K562 (cell line): ENCODE results near the gene HOXB4. TPM values are rescaled to one million over a fixed set of nuclear protein-coding genes. Genes with fewer than 3 reads are reported as not detected.

Experiments
- BDP1 ChIP-seq: IDR thresholded peaks from 3 replicates; pipeline ENCODE4 v1.6.1; 2011; ENCODE audit not compliant: insufficient read length, insufficient read depth
- CUX1 ChIP-seq: fragments of 200-800 bp; sonication (Bioruptor generic); IDR thresholded peaks from 2 replicates; pipeline ENCODE4 v1.6.1; 2016; ENCODE audit warnings: missing genetic modification characterization, missing compliant biosample characterization
- ETV6 ChIP-seq, 3 experiments: fragments of 150-350 bp in 1 of 3; sonication (generic) in 1 of 3; formaldehyde crosslinking in 1 of 3; IDR thresholded peaks; 2 replicates each; pipeline versions ENCODE4 v1.6.1 to v1.8.0; 2014 to 2022; ENCODE audit warnings: borderline replicate concordance in 2 of 3, low read depth in 2 of 3, antibody characterized with exemption in 1 of 3, low read length in 1 of 3, mild to moderate bottlenecking in 1 of 3, missing genetic modification reagents in 1 of 3
- FOXO4 ChIP-seq: fragments of 450-650 bp; formaldehyde crosslinking; IDR thresholded peaks from 2 replicates; pipeline ENCODE4 v1.4.0; 2020; ENCODE audit warnings: mild to moderate bottlenecking, moderate library complexity
- KAT2B ChIP-seq: IDR thresholded peaks from one replicate; pipeline ENCODE4 v1.6.1; 2012; ENCODE audit warnings: low read depth, mild to moderate bottlenecking, control low read depth, inconsistent platforms, low read length, moderate library complexity
- POLR2G ChIP-seq: fragments of 200-400 bp; formaldehyde crosslinking; IDR thresholded peaks from 2 replicates; pipeline ENCODE4 v1.6.1; 2017; ENCODE audit warnings: low read depth, mild to moderate bottlenecking, antibody characterized with exemption, low read length, moderate library complexity
- RBM22 ChIP-seq: fragments of 200-400 bp; formaldehyde crosslinking; IDR thresholded peaks from 2 replicates; pipeline ENCODE4 v1.6.1; 2018; ENCODE audit warnings: low read length, low read depth; ENCODE audit not compliant: poor library complexity, severe bottlenecking
- REST ChIP-seq, 2 experiments: fragments of 450-650 bp; formaldehyde crosslinking in 1 of 2; IDR thresholded peaks; 2 replicates each; pipeline versions ENCODE4 v1.4.0 to v1.6.1; 2014 to 2020; ENCODE audit warnings: mild to moderate bottlenecking in 2 of 2, borderline replicate concordance in 1 of 2, low read depth in 1 of 2
- ZNF76 ChIP-seq: fragments of 250-450 bp; sonication (Bioruptor Pico); IDR thresholded peaks from 2 replicates; pipeline ENCODE4 v1.4.0; 2020; ENCODE audit warnings: mild to moderate bottlenecking, moderate library complexity, borderline replicate concordance
- polyA plus RNA-seq, 8 experiments: library from polyadenylated mRNA; depleted of rRNA in 4 of 8; stranded (reverse) in 5 of 8; unstranded in 3 of 8; fragments of >200 nt; fragmentation: Nextera tagmentation in 2 of 8; fragmentation: Illumina TruSeq in 1 of 8; extraction: Ambion mirVana in 2 of 8; extraction: Trizol in 1 of 8; gene quantifications; 2 replicates each; pipeline versions ENCODE4 v1.2.1 to v1.2.3, GENCODE V29; 2011 to 2014; ENCODE audit warnings: inconsistent platforms in 1 of 8, missing spikeins in 1 of 8
- total RNA-seq, 7 experiments: library from RNA; depleted of rRNA in 6 of 7; stranded (reverse); fragments of >200 nt in 6 of 7; fragmentation: Illumina TruSeq in 2 of 7; extraction: Trizol in 2 of 7; gene quantifications; 2 replicates each; pipeline versions ENCODE4 v1.2.1 to v1.2.3, GENCODE V29; 2011 to 2021; ENCODE audit warnings: low replicate concordance in 1 of 7

HOXB4 gene
- total and polyA plus RNA-seq, 9 of the 15 experiments (the other 6 are each of a cell fraction or from before 2014, with no cell fraction given): 1.6 to 34.9 (median 14.9) TPM

GRCh38 chr17:48617471-48618255 lies 39.5 kb upstream of the HOXB4 start (continued):
- TF ChIP-seq REST (IDR thresholded peaks at IDR 0.05; ENCODE audit: borderline replicate concordance) (no peak), REST (CRISPR knock-in tag; IDR thresholded peaks at IDR 0.05; ENCODE audit: low read depth) (no peak), RBM22 (peak; percentile 74), ETV6 (IDR thresholded peaks at IDR 0.05; ENCODE audit: borderline replicate concordance in 1 of 2, low read depth in 2 of 2, low read length in 1 of 2) (no peak), ETV6 (CRISPR knock-in tag; IDR thresholded peaks at IDR 0.05; ENCODE audit: borderline replicate concordance) (no peak), KAT2B (no peak), FOXO4 (CRISPR knock-in tag) (no peak), ZNF76 (no peak), POLR2G (peak; percentile 74), BDP1 (no peak), CUX1 (CRISPR knock-in tag) (no peak)
